CD4-positive, alpha-beta T cell treated with Interleukin-1 beta for 1 hour (primary cell): ENCODE measurements around the gene UBR3.
A peak's percentile ranks its signal among the peaks of the same experiment; 100 is the strongest.

Experiments used
- DNase-seq, 2 donors: peaks; one replicate each; pipeline ENCODE4 v3.0.0-alpha.2; 2020 to 2022

Gene UBR3

GRCh38 chr2:169961911-169962310 is 134.7 kb downstream of the UBR3 start:
- DNase-seq: peak in 1 of 2 donors; percentile 37

GRCh38 chr2:169963786-169964185 is 136.5 kb downstream of the UBR3 start:
- DNase-seq: no peak

- no peak for DNase-seq
Observed at GRCh38 chr2:169964740-169965139, 137.5 kb downstream of the UBR3 start.

- no peak for DNase-seq
Observed at GRCh38 chr2:169965495-169965894, 138.2 kb downstream of the UBR3 start.

- DNase-seq: no peak
Observed at GRCh38 chr2:169966454-169966853, 139.2 kb downstream of the UBR3 start.

GRCh38 chr2:169968743-169969142 is 141.5 kb downstream of the UBR3 start:
- no peak for DNase-seq

- DNase-seq: no peak
Observed at GRCh38 chr2:169975221-169975620, 148.0 kb downstream of the UBR3 start.

- no peak for DNase-seq
Observed at GRCh38 chr2:169976335-169976851, 149.1 kb downstream of the UBR3 start.

- DNase-seq: no peak
Observed at GRCh38 chr2:169977530-169977929, 150.3 kb downstream of the UBR3 start.

GRCh38 chr2:169978402-169979017 is 151.3 kb downstream of the UBR3 start:
- DNase-seq: no peak

GRCh38 chr2:169979025-169979424 is 151.8 kb downstream of the UBR3 start:
- DNase-seq: no peak

- no peak for DNase-seq
Observed at GRCh38 chr2:169980001-169980400, 152.7 kb downstream of the UBR3 start.

- DNase-seq: no peak
Observed at GRCh38 chr2:169980643-169981042, 153.4 kb downstream of the UBR3 start.

GRCh38 chr2:169982929-169983328 is 155.7 kb downstream of the UBR3 start:
- no peak for DNase-seq

- DNase-seq: no peak
Observed at GRCh38 chr2:169983506-169983905, 156.3 kb downstream of the UBR3 start.

GRCh38 chr2:169984145-169984544 is 156.9 kb downstream of the UBR3 start:
- no peak for DNase-seq

GRCh38 chr2:169994752-169995151 is 167.5 kb downstream of the UBR3 start:
- no peak for DNase-seq

- no peak for DNase-seq
Observed at GRCh38 chr2:169997140-169997887, 170.1 kb downstream of the UBR3 start.

- no peak for DNase-seq
Observed at GRCh38 chr2:169999054-169999453, 171.8 kb downstream of the UBR3 start.

GRCh38 chr2:170002096-170002495 is 174.8 kb downstream of the UBR3 start:
- no peak for DNase-seq

- no peak for DNase-seq
Observed at GRCh38 chr2:170005702-170006101, 178.4 kb downstream of the UBR3 start.

- no peak for DNase-seq
Observed at GRCh38 chr2:170006587-170007325, 179.5 kb downstream of the UBR3 start.

GRCh38 chr2:170009209-170009608 is 182.0 kb downstream of the UBR3 start:
- DNase-seq: no peak

- no peak for DNase-seq
Observed at GRCh38 chr2:170012773-170013172, 185.5 kb downstream of the UBR3 start.
